Heart right ventricle (tissue), 16 donors: ENCODE measurements around the gene TOMM22. TPM values are rescaled to one million over a fixed set of nuclear protein-coding genes. Genes with fewer than 3 reads are reported as not detected.

Experiments
- ATAC-seq, 8 donors: fragments of 200-7000 bp; cut with Tn5 transposase; one replicate each; pipeline ENCODE4 v1.9.1; 2020; ENCODE audit warnings: mild to moderate bottlenecking in 8 of 8, moderate library complexity in 8 of 8, moderate number of reproducible peaks in 1 of 8
- DNase-seq, 2 donors: peaks; one replicate each; pipeline ENCODE4 v3.0.0-alpha.2; 2020
- H3K27ac ChIP-seq, 10 donors: fragments of 200-600 bp; sonication (generic) in 2 of 10; one replicate each; pipeline versions ENCODE4 v1.5.0 to v1.8.0; 2020 to 2022; ENCODE audit warnings: mild to moderate bottlenecking in 3 of 10
- H3K27me3 ChIP-seq, 7 donors: fragments of 200-600 bp; one replicate each; pipeline ENCODE4 v1.8.0; 2021 to 2022; ENCODE audit warnings: mild to moderate bottlenecking in 2 of 7
- H3K36me3 ChIP-seq, 9 donors: fragments of 200-600 bp; sonication (generic) in 1 of 9; one replicate each; pipeline versions ENCODE4 v1.5.0 to v1.8.0; 2020 to 2022; ENCODE audit warnings: mild to moderate bottlenecking in 2 of 9
- H3K4me1 ChIP-seq, 9 donors: fragments of 200-600 bp; sonication (generic) in 1 of 9; one replicate each; pipeline versions ENCODE4 v1.5.0 to v1.8.0; 2020 to 2022; ENCODE audit warnings: mild to moderate bottlenecking in 4 of 9
- H3K4me3 ChIP-seq, 10 donors: fragments of 200-600 bp; sonication (generic) in 2 of 10; one replicate each; pipeline versions ENCODE4 v1.5.0 to v1.8.0; 2020 to 2022; ENCODE audit warnings: mild to moderate bottlenecking in 7 of 10, moderate library complexity in 2 of 10
- H3K9me3 ChIP-seq, 11 donors: fragments of 200-600 bp in 10 of 11; sonication (generic) in 2 of 11; one replicate each; pipeline versions ENCODE4 v1.5.0 to v1.8.0; 2013 to 2022; ENCODE audit warnings: mild to moderate bottlenecking in 2 of 11, control low read depth in 1 of 11, moderate library complexity in 1 of 11
- CTCF ChIP-seq, 9 donors: fragments of 200-600 bp; sonication (generic) in 2 of 9; IDR thresholded peaks; one replicate each; pipeline versions ENCODE4 v1.5.0 to v1.8.0; 2021 to 2022; ENCODE audit warnings: antibody characterized with exemption in 9 of 9, mild to moderate bottlenecking in 5 of 9, moderate library complexity in 1 of 9
- WGBS, 2 donors: extraction: QIAGEN DNeasy Blood & Tissue Kit; methylation state at CpG; one replicate each; pipeline ENCODE4 v1.1.7; 2013; ENCODE audit warnings: inconsistent platforms in 1 of 2; 5-methylcytosine and 5-hydroxymethylcytosine counted together
- intact Hi-C, 10 donors: fragments of 100-400 bp; cut with DNase I; formaldehyde crosslinking; loops; one replicate each; pipeline versions ENCODE4 v1.11.1 to v1.14.2; 2022
- polyA plus RNA-seq, 2 donors: library from polyadenylated mRNA; stranded (reverse); fragments of 200-250 nt; gene quantifications; one replicate each; pipeline ENCODE4 v1.2.3, GENCODE V29; 2013
- total RNA-seq, 10 donors: library from RNA; stranded (reverse); fragmentation: NEBNext Ultra II Directional in 3 of 10; extraction: Animal tissue kit (Norgen Biotek cat#: 25700) in 3 of 10; gene quantifications; one replicate each; pipeline versions ENCODE4 v1.2.1 to v1.2.4, GENCODE V29; 2021 to 2023
- donor health status: Arrhythmogenic right ventricular cardiomyopathy.
- donor health status: ischemic (EF 13 %, LVEDD 7.1; RV severe dilation, severe dysfunction).
- donor health status: healthy with polysubstance abuse.
- donor health status: DM: no; HTN: yes; CAD: no.
- donor health status: DM: no; HTN: no; CAD: no.
- donor health status: ischemic (EF 25% LVEDD 6.9; RV normal size, moderate dysfunction).
- donor health status: ischemic (EF 25% LVEDD 5.7; RV mildly dilated, moderate dysfunction).
- donor health status: healthy.
- donor health status: DM: yes; HTN: yes; CAD: no.
- donor health status: Ischemic cardiomyopathy.
- donor health status: ischemic (EF 35%, LVEDD 5.7; RV mildly dilated, moderate dysfunction).
- donor health status: nonischemic (EF 11% LVEDD 7.7; RV severe dilation, severe dysfunction).
- donor health status: DM: yes; HTN: yes; CAD: no.
- donor health status: PGD.
- donor health status: ischemic (EF 29% LVEDD 5.4; RV normal size, mild dysfunction).
- donor health status: nonischemic (EF 23%, LVEDD 6.1; RV moderate dilation, normal function).

The TOMM22 gene
- total and polyA plus RNA-seq, 12 donors: 23.0 to 86.2 (median 70.5) TPM

GRCh38 chr22:38653741-38654140 is 28.0 kb upstream of the TOMM22 start:
- no peak for TF ChIP-seq CTCF (IDR thresholded peaks at IDR 0.05)
- intact Hi-C loops: loop anchor here in 1 of 10 donors (10.0 kb wide), 1 partner anchor 149 kb away; the partner anchor contains the start of gene DDX17
- Histone ChIP-seq H3K4me1 (peaks cover 3 to 25% (median 19%) of the 10 kb centered on the region in 9 donors), H3K4me3 (no peak overlapping the region), H3K27me3 (no peaks in the 10 kb centered on the region), H3K36me3 (no peaks in the 10 kb centered on the region), H3K9me3 (no peaks in the 10 kb centered on the region), H3K27ac (no peak overlapping the region)
- DNase-seq: no peak
- ATAC-seq: no peak
- 97 to 98% methylated on average over 8 of the region's 8 CpGs for WGBS, 2 donors

GRCh38 chr22:38655519-38656255 is 26.1 kb upstream of the TOMM22 start:
- no peak for TF ChIP-seq CTCF (IDR thresholded peaks at IDR 0.05)
- Histone ChIP-seq H3K9me3 (no peaks in the 10 kb centered on the region), H3K36me3 (peaks cover 0 to 4% (median 0%) of the 10 kb centered on the region in 9 donors), H3K4me1 (peaks cover 3 to 26% (median 19%) of the 10 kb centered on the region in 9 donors), H3K27me3 (no peaks in the 10 kb centered on the region), H3K4me3 (peak overlapping the region; percentile 66 to 98 (median 89)), H3K27ac (peak overlapping the region in 8 of 10 donors; percentile 95 to 99 (median 96))
- WGBS, 2 donors: 4 to 7% methylated on average over 22 of the region's 22 CpGs
- ATAC-seq: peak in 4 of 8 donors; percentile 3 to 24 (median 10)
- intact Hi-C loops: loop anchor here in 2 of 10 donors (1.0 to 10.0 kb wide), 2 partner anchors 50 to 151 kb away; partner anchors contain the start of genes DDX17 (in 1 of the 2) and GTPBP1 (in 1 of the 2)
- DNase-seq: no peak

GRCh38 chr22:38656256-38657044 is 25.3 kb upstream of the TOMM22 start, which contains the start of the genes CBY1 and FAM227A:
Gene CBY1 (plus strand): TSS chr22:38656638. CDS start chr22:38668055, 11,417 bp downstream.
Gene FAM227A (minus strand): TSS chr22:38656392. CDS start chr22:38650168, 6,224 bp downstream.
- WGBS, 2 donors: 0 to 1% methylated on average over 66 of the region's 66 CpGs
- TF ChIP-seq CTCF (IDR thresholded peaks at IDR 0.05): peak in 3 of 9 donors; percentile 8 to 16 (median 16)
- ATAC-seq: peak; percentile 95 to 98 (median 97)
- Histone ChIP-seq H3K9me3 (no peaks in the 10 kb centered on the region), H3K27me3 (no peaks in the 10 kb centered on the region), H3K4me3 (peak within 1 kb of the TSS; percentile 66 to 98 (median 89)), H3K36me3 (peaks cover 0 to 10% (median 0%) of the 10 kb centered on the region in 9 donors), H3K27ac (peak within 1 kb of the TSS; percentile 83 to 99 (median 96)), H3K4me1 (peaks cover 3 to 26% (median 19%) of the 10 kb centered on the region in 9 donors)
- intact Hi-C loops: loop anchor here in 2 of 10 donors (1.0 to 10.0 kb wide), 2 partner anchors 49 to 152 kb away; partner anchors contain the start of genes DDX17 (in 1 of the 2) and GTPBP1 (in 1 of the 2)
- peak; percentile 88 to 90 for DNase-seq
